ENCODE measurements around the gene CNN1.

The CNN1 gene

DNA sequence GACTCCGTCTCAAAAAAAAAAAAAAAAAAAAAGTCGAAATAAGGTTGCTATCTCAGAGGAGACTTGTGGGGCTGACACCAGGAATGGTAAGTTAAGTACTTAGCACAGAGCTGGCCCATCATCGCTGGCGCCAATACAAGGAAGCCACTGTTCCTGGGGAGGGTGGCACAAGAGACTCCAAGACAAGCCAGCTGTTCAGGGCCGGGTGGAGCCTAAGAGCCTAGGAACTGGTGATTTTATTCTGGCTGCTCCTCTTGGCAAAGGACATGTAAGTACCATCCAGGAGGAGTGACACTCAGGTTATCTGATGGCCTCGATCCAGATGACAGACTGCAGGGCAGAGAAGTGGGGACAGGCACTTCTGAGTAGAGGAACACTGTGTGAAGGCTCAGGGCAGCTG, 16.6 kb downstream of the CNN1 start:
- H3K4me1 ChIP-seq (ENCODE audit: low read length): peaks cover 28% of the 10 kb centered on the region
- H3K79me2 ChIP-seq (ENCODE audit: low read length): peaks cover 30% of the 10 kb centered on the region
- no peaks in the 10 kb centered on the region for H3K9me3 ChIP-seq (ENCODE audit: insufficient read depth, low read length)
- H3K9ac ChIP-seq (ENCODE audit: low read length): no peak overlapping the region
- no peak overlapping the region for H3K4me2 ChIP-seq (ENCODE audit: low read length)
- H4K20me1 ChIP-seq (ENCODE audit: insufficient read depth, low read length): peaks cover 34% of the 10 kb centered on the region
- no peaks in the 10 kb centered on the region for H3K27me3 ChIP-seq (ENCODE audit: low read depth, low read length)
- no peak overlapping the region for H2AFZ ChIP-seq (ENCODE audit: low read depth, low read length)
- TF ChIP-seq, protein P1, sequence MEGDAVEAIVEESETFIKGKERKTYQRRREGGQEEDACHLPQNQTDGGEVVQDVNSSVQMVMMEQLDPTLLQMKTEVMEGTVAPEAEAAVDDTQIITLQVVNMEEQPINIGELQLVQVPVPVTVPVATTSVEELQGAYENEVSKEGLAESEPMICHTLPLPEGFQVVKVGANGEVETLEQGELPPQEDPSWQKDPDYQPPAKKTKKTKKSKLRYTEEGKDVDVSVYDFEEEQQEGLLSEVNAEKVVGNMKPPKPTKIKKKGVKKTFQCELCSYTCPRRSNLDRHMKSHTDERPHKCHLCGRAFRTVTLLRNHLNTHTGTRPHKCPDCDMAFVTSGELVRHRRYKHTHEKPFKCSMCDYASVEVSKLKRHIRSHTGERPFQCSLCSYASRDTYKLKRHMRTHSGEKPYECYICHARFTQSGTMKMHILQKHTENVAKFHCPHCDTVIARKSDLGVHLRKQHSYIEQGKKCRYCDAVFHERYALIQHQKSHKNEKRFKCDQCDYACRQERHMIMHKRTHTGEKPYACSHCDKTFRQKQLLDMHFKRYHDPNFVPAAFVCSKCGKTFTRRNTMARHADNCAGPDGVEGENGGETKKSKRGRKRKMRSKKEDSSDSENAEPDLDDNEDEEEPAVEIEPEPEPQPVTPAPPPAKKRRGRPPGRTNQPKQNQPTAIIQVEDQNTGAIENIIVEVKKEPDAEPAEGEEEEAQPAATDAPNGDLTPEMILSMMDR (IDR thresholded peaks at IDR 0.05; ENCODE audit: low read depth, low read length): no peak
- TF ChIP-seq EZH2phosphoT487 (IDR thresholded peaks at IDR 0.05; ENCODE audit: low read depth): no peak
- no peak overlapping the region for H3K27ac ChIP-seq (ENCODE audit: low read length)
- no peak overlapping the region for H3K4me3 ChIP-seq (ENCODE audit: low read length)
- peaks cover 20% of the 10 kb centered on the region for H3K36me3 ChIP-seq (replicated peaks; ENCODE audit: low read depth, low read length)

DNA sequence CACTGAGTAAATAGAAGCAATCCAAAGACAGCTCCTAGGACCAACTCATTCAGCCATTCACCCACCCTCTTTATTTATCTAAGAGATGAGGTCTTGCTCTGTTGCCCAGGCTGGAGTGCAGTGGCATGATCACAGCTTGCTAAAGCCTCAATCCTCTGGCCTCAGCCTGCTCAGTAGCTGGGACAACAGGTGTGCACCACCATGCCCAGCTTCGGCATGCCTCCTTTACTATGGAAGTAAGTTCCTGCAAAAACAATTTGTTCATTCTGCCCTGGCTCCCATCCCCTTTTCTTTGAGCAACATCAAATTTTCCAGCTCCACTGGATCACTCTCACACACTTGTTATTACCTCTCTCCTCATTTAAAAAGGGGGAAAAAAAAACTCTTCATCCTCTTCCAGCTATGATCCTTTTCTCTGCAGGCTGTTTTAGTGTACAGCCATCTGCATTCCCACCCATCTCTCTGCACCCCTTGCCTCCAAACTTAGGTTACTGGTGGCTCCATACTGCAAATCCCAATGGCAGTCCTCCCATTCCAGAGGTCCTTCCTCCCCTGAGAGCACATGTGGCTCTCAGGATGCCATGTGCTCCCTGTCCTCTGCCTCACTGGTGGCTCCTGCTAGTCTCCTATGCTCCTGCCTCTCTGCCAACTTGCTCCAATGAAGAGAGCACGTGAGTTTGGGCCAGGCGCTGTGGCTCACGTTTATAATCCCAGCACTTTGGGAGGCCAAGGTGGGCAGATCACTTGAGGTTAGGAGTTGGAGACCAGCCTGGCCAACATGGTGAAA, 18.2 kb downstream of the CNN1 start:
- H3K36me3 ChIP-seq (replicated peaks; ENCODE audit: low read depth, low read length): peaks cover 20% of the 10 kb centered on the region
- H3K9me3 ChIP-seq (ENCODE audit: insufficient read depth, low read length): no peaks in the 10 kb centered on the region
- peaks cover 34% of the 10 kb centered on the region for H4K20me1 ChIP-seq (ENCODE audit: insufficient read depth, low read length)
- H3K4me1 ChIP-seq (ENCODE audit: low read length): peaks cover 35% of the 10 kb centered on the region
- no peak overlapping the region for H3K4me2 ChIP-seq (ENCODE audit: low read length)
- H3K27ac ChIP-seq (ENCODE audit: low read length): no peak overlapping the region
- H3K9ac ChIP-seq (ENCODE audit: low read length): no peak overlapping the region
- TF ChIP-seq, protein P1 (IDR thresholded peaks at IDR 0.05; ENCODE audit: low read depth, low read length): no peak
- peaks cover 31% of the 10 kb centered on the region for H3K79me2 ChIP-seq (ENCODE audit: low read length)
- no peak overlapping the region for H2AFZ ChIP-seq (ENCODE audit: low read depth, low read length)
- H3K4me3 ChIP-seq (ENCODE audit: low read length): no peak overlapping the region
- no peaks in the 10 kb centered on the region for H3K27me3 ChIP-seq (ENCODE audit: low read depth, low read length)

DNA sequence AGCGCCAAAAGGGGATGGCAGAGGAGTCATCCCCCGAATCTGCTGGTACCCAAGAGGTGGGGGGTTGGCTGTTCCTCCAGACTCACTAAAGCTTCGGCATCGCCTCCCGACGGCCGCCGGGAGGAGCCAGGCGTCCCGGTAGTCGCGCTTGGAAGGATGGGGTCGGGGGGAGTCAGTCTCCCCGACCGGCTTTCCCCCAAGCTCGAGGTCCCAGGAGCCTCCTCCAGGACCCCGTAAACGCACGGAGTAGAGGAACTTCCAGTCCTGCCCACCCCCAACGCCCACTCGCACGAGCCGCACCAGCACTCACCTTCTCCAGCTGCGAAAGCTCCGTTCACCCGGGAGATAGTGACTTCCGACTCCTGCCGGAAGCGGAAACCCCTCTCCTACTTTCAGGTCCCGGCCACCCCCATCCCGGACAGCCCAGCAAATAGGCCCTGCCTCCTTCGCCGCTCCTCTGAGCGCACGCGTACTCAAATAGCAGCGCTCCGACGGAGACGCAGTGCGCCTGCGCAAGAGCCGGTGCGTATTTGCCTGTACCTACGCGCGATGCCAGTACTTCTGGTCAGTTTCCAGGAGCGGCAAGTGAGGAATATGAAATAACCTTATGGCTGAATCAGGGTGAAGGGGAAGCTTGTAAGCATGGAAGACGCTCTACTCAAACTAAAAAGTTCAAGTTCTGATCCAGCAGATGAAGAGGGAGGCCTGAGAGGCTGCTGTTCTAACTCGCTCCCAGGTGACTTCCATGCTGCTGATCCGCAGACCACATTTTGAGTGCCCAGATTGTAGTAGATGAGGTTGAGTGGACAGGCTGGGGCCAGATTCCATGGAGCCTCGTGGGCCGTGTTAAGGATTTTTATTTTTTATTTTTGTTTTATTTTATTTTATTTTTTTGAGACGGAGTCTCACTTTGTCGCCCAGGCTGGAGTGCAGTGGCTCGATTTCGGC, 20.5 kb downstream of the CNN1 start, which contains the start of gene ELOF1:
ELOF1 (minus strand) TSS at position 350 of the 948 bp plus-strand sequence. CDS start 4,883 bp downstream, outside the sequence.
- Histone ChIP-seq H2AFZ (ENCODE audit: low read depth, low read length) (peak within 1 kb of the TSS; percentile 31; the same call in 1 of the 2 replicates), H3K79me2 (ENCODE audit: low read length) (peaks cover 31% of the 10 kb centered on the region), H3K9me3 (ENCODE audit: insufficient read depth, low read length) (no peaks in the 10 kb centered on the region), H3K9ac (ENCODE audit: low read length) (peak within 1 kb of the TSS; percentile 68), H3K27me3 (ENCODE audit: low read depth, low read length) (no peaks in the 10 kb centered on the region), H3K4me3 (ENCODE audit: low read length) (peak within 1 kb of the TSS; percentile 79), H3K4me2 (ENCODE audit: low read length) (peak within 1 kb of the TSS; percentile 86), H4K20me1 (ENCODE audit: insufficient read depth, low read length) (peaks cover 27% of the 10 kb centered on the region; the same call in 1 of the 2 replicates), H3K36me3 (replicated peaks; ENCODE audit: low read depth, low read length) (peaks cover 5% of the 10 kb centered on the region), H3K27ac (ENCODE audit: low read length) (peak within 1 kb of the TSS; percentile 25), H3K4me1 (ENCODE audit: low read length) (peaks cover 28% of the 10 kb centered on the region)
- TF ChIP-seq, protein P1 (IDR thresholded peaks at IDR 0.05; ENCODE audit: low read depth, low read length): peak; percentile 14; the same call in 1 of the 2 replicates
- TF ChIP-seq EZH2phosphoT487 (IDR thresholded peaks at IDR 0.05; ENCODE audit: low read depth): no peak

All from OCI-LY3 (cell line).